Fibroblast of peridontal ligament (primary cell): ENCODE measurements around the gene STK32C.

Source experiments
- DNase-seq: peaks from one replicate; pipeline ENCODE4 v3.0.0-alpha.2; 2010; ENCODE audit errors: extremely low read depth

Gene STK32C

GRCh38 chr10:132265890-132266496, 41.8 kb downstream of the STK32C start:
- DNase-seq = peak; percentile 29

- DNase-seq = peak; percentile 36
Observed at GRCh38 chr10:132264966-132265889, 42.5 kb downstream of the STK32C start.

- DNase-seq = no peak
Observed at GRCh38 chr10:132264306-132264950, 43.3 kb downstream of the STK32C start.

GRCh38 chr10:132263866-132264265, 43.9 kb downstream of the STK32C start:
- no peak for DNase-seq

GRCh38 chr10:132259702-132260482, 47.9 kb downstream of the STK32C start:
- no peak for DNase-seq

GRCh38 chr10:132258423-132258822, 49.3 kb downstream of the STK32C start:
- no peak for DNase-seq

- DNase-seq = no peak
Observed at GRCh38 chr10:132257907-132258306, 49.8 kb downstream of the STK32C start.

- no peak for DNase-seq
Observed at GRCh38 chr10:132257271-132257670, 50.5 kb downstream of the STK32C start.

- DNase-seq = no peak
Observed at GRCh38 chr10:132256866-132257265, 50.9 kb downstream of the STK32C start.

- no peak for DNase-seq
Observed at GRCh38 chr10:132255489-132256344, 52.0 kb downstream of the STK32C start.

GRCh38 chr10:132254841-132255240, 52.9 kb downstream of the STK32C start:
- no peak for DNase-seq

GRCh38 chr10:132253092-132253687, 54.6 kb downstream of the STK32C start:
- DNase-seq = no peak

GRCh38 chr10:132252412-132252811, 55.3 kb downstream of the STK32C start:
- DNase-seq = no peak

GRCh38 chr10:132251928-132252327, 55.8 kb downstream of the STK32C start:
- DNase-seq = no peak

GRCh38 chr10:132250481-132251475, 57.0 kb downstream of the STK32C start:
- no peak for DNase-seq

- DNase-seq = no peak
Observed at GRCh38 chr10:132249824-132250375, 57.9 kb downstream of the STK32C start.

GRCh38 chr10:132249226-132249724, 58.5 kb downstream of the STK32C start:
- no peak for DNase-seq

- DNase-seq = no peak
Observed at GRCh38 chr10:132248455-132249225, 59.1 kb downstream of the STK32C start.
